ENCODE results near the gene RANBP1.

DNA sequence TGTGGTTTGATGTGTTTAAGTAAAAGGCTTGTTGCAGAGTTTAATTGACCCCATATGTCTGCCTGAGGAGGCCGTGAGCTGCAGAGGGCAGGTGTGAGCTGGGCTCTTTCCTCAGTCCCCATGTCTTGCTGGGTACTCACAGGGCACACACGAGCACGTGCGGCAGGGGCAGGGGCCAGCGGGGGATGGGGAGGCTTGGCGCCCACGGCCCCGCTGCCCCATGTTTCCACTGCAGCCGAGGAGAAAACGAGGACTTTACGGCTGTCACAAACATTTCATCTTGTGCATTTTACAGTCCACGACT lies 59.6 kb downstream of the RANBP1 start:
- TF ChIP-seq, protein P1, sequence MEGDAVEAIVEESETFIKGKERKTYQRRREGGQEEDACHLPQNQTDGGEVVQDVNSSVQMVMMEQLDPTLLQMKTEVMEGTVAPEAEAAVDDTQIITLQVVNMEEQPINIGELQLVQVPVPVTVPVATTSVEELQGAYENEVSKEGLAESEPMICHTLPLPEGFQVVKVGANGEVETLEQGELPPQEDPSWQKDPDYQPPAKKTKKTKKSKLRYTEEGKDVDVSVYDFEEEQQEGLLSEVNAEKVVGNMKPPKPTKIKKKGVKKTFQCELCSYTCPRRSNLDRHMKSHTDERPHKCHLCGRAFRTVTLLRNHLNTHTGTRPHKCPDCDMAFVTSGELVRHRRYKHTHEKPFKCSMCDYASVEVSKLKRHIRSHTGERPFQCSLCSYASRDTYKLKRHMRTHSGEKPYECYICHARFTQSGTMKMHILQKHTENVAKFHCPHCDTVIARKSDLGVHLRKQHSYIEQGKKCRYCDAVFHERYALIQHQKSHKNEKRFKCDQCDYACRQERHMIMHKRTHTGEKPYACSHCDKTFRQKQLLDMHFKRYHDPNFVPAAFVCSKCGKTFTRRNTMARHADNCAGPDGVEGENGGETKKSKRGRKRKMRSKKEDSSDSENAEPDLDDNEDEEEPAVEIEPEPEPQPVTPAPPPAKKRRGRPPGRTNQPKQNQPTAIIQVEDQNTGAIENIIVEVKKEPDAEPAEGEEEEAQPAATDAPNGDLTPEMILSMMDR (IDR thresholded peaks at IDR 0.05) = no peak
- TF ChIP-seq POLR2AphosphoS5 (IDR thresholded peaks at IDR 0.05) (no peak), POLR2A (IDR thresholded peaks at IDR 0.05; ENCODE audit: low read depth) (no peak), EP300 (IDR thresholded peaks at IDR 0.05) (no peak)
